Transverse colon (tissue), 4 donors: ENCODE results near the gene MUC5B.

ENCODE experiments used
- CTCF ChIP-seq, 5 experiments: fragments of 200-600 bp in 3 of 5; fragments of 450-650 bp in 2 of 5; sonication (generic) in 3 of 5; IDR thresholded peaks; 1 replicate in 2 of 5; 2 replicates in 3 of 5; pipeline ENCODE4 v1.5.1; 2016 to 2017; ENCODE audit warnings: antibody characterized with exemption in 5 of 5, inconsistent platforms in 3 of 5, mild to moderate bottlenecking in 2 of 5, moderate library complexity in 1 of 5
- EP300 ChIP-seq: sonication (generic); formaldehyde crosslinking; IDR thresholded peaks from one replicate; pipeline ENCODE4 v1.6.1; 2017; ENCODE audit warnings: antibody characterized with exemption, low read depth
- POLR2A ChIP-seq: fragments of 450-650 bp; IDR thresholded peaks from one replicate; pipeline ENCODE4 v1.6.1; 2016; ENCODE audit warnings: antibody characterized with exemption, mild to moderate bottlenecking, moderate library complexity
- POLR2AphosphoS5 ChIP-seq, 3 donors: sonication (generic); formaldehyde crosslinking; IDR thresholded peaks; one replicate each; pipeline ENCODE4 v1.6.1; 2016; ENCODE audit warnings: antibody characterized with exemption in 3 of 3

GRCh38 chr11:1240771-1241170, 17.9 kb downstream of the MUC5B start:
- TF ChIP-seq CTCF (IDR thresholded peaks at IDR 0.05), result no peak
- TF ChIP-seq POLR2A, result no peak
- no peak for TF ChIP-seq POLR2AphosphoS5 (IDR thresholded peaks at IDR 0.05)
- no peak for TF ChIP-seq EP300
